Rectal smooth muscle tissue (tissue), 1 donor: Measurements from ENCODE around the gene CDK5R2.

ENCODE experiments used
- H3K27ac ChIP-seq: one replicate; pipeline ENCODE4 v1.7.0; 2013; ENCODE audit warnings: low read depth, low read length, inconsistent platforms
- H3K27me3 ChIP-seq: one replicate; pipeline ENCODE4 v1.7.0; 2013; ENCODE audit warnings: low read length; ENCODE audit not compliant: control insufficient read depth, insufficient read depth
- H3K36me3 ChIP-seq: one replicate; pipeline ENCODE4 v1.7.0; 2013; ENCODE audit warnings: low read length; ENCODE audit not compliant: control insufficient read depth, insufficient read depth
- H3K4me1 ChIP-seq: one replicate; pipeline ENCODE4 v1.7.0; 2013; ENCODE audit warnings: low read length; ENCODE audit not compliant: control insufficient read depth, insufficient read depth
- H3K4me3 ChIP-seq: one replicate; pipeline ENCODE4 v1.7.0; 2013; ENCODE audit warnings: low read length
- H3K9ac ChIP-seq: one replicate; pipeline ENCODE4 v1.7.0; 2013; ENCODE audit warnings: low read length

Gene CDK5R2

GRCh38 chr2:219003979-219004378 is 44.5 kb downstream of the CDK5R2 start:
- H3K4me3 ChIP-seq: no peak overlapping the region
- no peaks in the 10 kb centered on the region for H3K36me3 ChIP-seq
- peaks cover 39% of the 10 kb centered on the region for H3K27me3 ChIP-seq
- no peak overlapping the region for H3K9ac ChIP-seq
- H3K4me1 ChIP-seq: peaks cover 3% of the 10 kb centered on the region
- no peak overlapping the region for H3K27ac ChIP-seq

- no peaks in the 10 kb centered on the region for H3K4me1 ChIP-seq
- no peak overlapping the region for H3K4me3 ChIP-seq
- no peak overlapping the region for H3K27ac ChIP-seq
- no peak overlapping the region for H3K9ac ChIP-seq
- peaks cover 2% of the 10 kb centered on the region for H3K27me3 ChIP-seq
- H3K36me3 ChIP-seq: no peaks in the 10 kb centered on the region
Measured at GRCh38 chr2:219009294-219009693, 49.8 kb downstream of the CDK5R2 start.

- H3K9ac ChIP-seq: no peak overlapping the region
- H3K27me3 ChIP-seq: no peaks in the 10 kb centered on the region
Measured at GRCh38 chr2:219010162-219010756, 50.8 kb downstream of the CDK5R2 start.

GRCh38 chr2:219010873-219011272 is 51.4 kb downstream of the CDK5R2 start:
- H3K36me3 ChIP-seq: no peaks in the 10 kb centered on the region
- H3K27me3 ChIP-seq: no peaks in the 10 kb centered on the region
- no peak overlapping the region for H3K9ac ChIP-seq
- H3K27ac ChIP-seq: no peak overlapping the region
- no peaks in the 10 kb centered on the region for H3K4me1 ChIP-seq
- H3K4me3 ChIP-seq: no peak overlapping the region

More at GRCh38 chr2:219010162-219010756, 50.8 kb downstream of the CDK5R2 start:
- Histone ChIP-seq H3K4me1 (no peaks in the 10 kb centered on the region), H3K36me3 (no peaks in the 10 kb centered on the region), H3K4me3 (no peak overlapping the region), H3K27ac (no peak overlapping the region)
